Peyer's patch (tissue), 4 donors: ENCODE results near the gene GALNT13. TPM values are rescaled to one million over a fixed set of nuclear protein-coding genes. Genes with fewer than 3 reads are reported as not detected.
"Not testable (repeated sequence)": the region's sequence is repeated elsewhere in the genome, so short reads cannot be mapped to it uniquely, and the experiment has no call there.

Experiments used
- DNase-seq, 3 donors: peaks; one replicate each; pipeline ENCODE4 v3.0.0-alpha.2; 2017 to 2019
- H3K27ac ChIP-seq, 4 donors: fragments of 200-600 bp; sonication (generic); one replicate each; pipeline ENCODE4 v1.5.1; 2016 to 2019
- H3K27me3 ChIP-seq, 2 donors: fragments of 200-600 bp; sonication (generic); one replicate each; pipeline ENCODE4 v1.5.1; 2019
- H3K36me3 ChIP-seq, 3 donors: fragments of 200-600 bp; sonication (generic); one replicate each; pipeline ENCODE4 v1.5.1; 2016 to 2019
- H3K4me1 ChIP-seq, 4 donors: fragments of 200-600 bp; sonication (generic); one replicate each; pipeline ENCODE4 v1.5.1; 2016 to 2019
- H3K4me3 ChIP-seq, 4 donors: fragments of 200-600 bp; sonication (generic); 1 replicate in 3 of 4; 2 replicates in 1 of 4; pipeline ENCODE4 v1.5.1; 2016 to 2019; ENCODE audit warnings: mild to moderate bottlenecking in 1 of 4
- H3K9me3 ChIP-seq, 4 donors: fragments of 200-600 bp; sonication (generic); one replicate each; pipeline ENCODE4 v1.5.1; 2016 to 2019; ENCODE audit warnings: mild to moderate bottlenecking in 1 of 4
- CTCF ChIP-seq, 6 experiments: fragments of 450-650 bp in 4 of 6; fragments of 200-600 bp in 2 of 6; sonication (generic) in 1 of 6; IDR thresholded peaks; one replicate each; pipeline ENCODE4 v1.5.1; 2017 to 2019; ENCODE audit warnings: antibody characterized with exemption in 6 of 6, mild to moderate bottlenecking in 3 of 6, moderate library complexity in 1 of 6
- POLR2A ChIP-seq, 2 donors: fragments of 450-650 bp; IDR thresholded peaks; one replicate each; pipeline ENCODE4 v1.5.1; 2017; ENCODE audit warnings: antibody characterized with exemption in 2 of 2, mild to moderate bottlenecking in 2 of 2, moderate library complexity in 2 of 2
- total RNA-seq, 4 donors: library from RNA; depleted of rRNA; stranded (reverse); fragments of >200 nt; gene quantifications; one replicate each; pipeline ENCODE4 v1.1.0, GENCODE V29; 2016

The GALNT13 gene
- total RNA-seq, 4 donors from 2014 or later: 1.6 to 2.7 (median 2.0) TPM

- H3K4me3 ChIP-seq: no peak overlapping the region
- no peaks in the 10 kb centered on the region for H3K4me1 ChIP-seq
- H3K27me3 ChIP-seq: no peaks in the 10 kb centered on the region
- H3K36me3 ChIP-seq: no peaks in the 10 kb centered on the region
- H3K27ac ChIP-seq: no peak overlapping the region
- H3K9me3 ChIP-seq: no peaks in the 10 kb centered on the region
- no peak for DNase-seq
- no peak for TF ChIP-seq CTCF (IDR thresholded peaks at IDR 0.05)
- TF ChIP-seq POLR2A (IDR thresholded peaks at IDR 0.05): no peak
These were observed 594.5 kb downstream of the GALNT13 start for GRCh38 chr2:154466226-154466625.

- H3K4me1 ChIP-seq: no peaks in the 10 kb centered on the region
- H3K27ac ChIP-seq: no peak overlapping the region
- TF ChIP-seq CTCF (IDR thresholded peaks at IDR 0.05) (no peak), POLR2A (IDR thresholded peaks at IDR 0.05) (no peak)
- no peak for DNase-seq
- no peaks in the 10 kb centered on the region for H3K27me3 ChIP-seq
- no peak overlapping the region for H3K4me3 ChIP-seq
- no peaks in the 10 kb centered on the region for H3K9me3 ChIP-seq
- no peaks in the 10 kb centered on the region for H3K36me3 ChIP-seq
These were observed 598.7 kb downstream of the GALNT13 start for GRCh38 chr2:154470376-154470775.

GRCh38 chr2:154471492-154471891 is 599.8 kb downstream of the GALNT13 start:
- H3K9me3 ChIP-seq, DNase-seq, H3K4me1 ChIP-seq, H3K27ac ChIP-seq, H3K27me3 ChIP-seq, H3K36me3 ChIP-seq, H3K4me3 ChIP-seq: not testable (repeated sequence)

GRCh38 chr2:154477319-154477718 is 605.6 kb downstream of the GALNT13 start:
- no peak for TF ChIP-seq POLR2A (IDR thresholded peaks at IDR 0.05)
- no peak for TF ChIP-seq CTCF (IDR thresholded peaks at IDR 0.05)

GRCh38 chr2:154480521-154480920 is 608.8 kb downstream of the GALNT13 start:
- no peaks in the 10 kb centered on the region for H3K36me3 ChIP-seq
- DNase-seq: no peak
- TF ChIP-seq POLR2A (IDR thresholded peaks at IDR 0.05) (no peak), CTCF (IDR thresholded peaks at IDR 0.05) (no peak)

More at GRCh38 chr2:154477319-154477718, 605.6 kb downstream of the GALNT13 start:
- Histone ChIP-seq H3K27ac (no peak overlapping the region), H3K27me3 (no peaks in the 10 kb centered on the region), H3K4me1 (peaks cover 0 to 10% (median 0%) of the 10 kb centered on the region in 4 donors), H3K9me3 (no peaks in the 10 kb centered on the region), H3K4me3 (no peak overlapping the region), H3K36me3 (no peaks in the 10 kb centered on the region)
- no peak for DNase-seq

GRCh38 chr2:154481336-154481735 is 609.6 kb downstream of the GALNT13 start:
- H3K4me1 ChIP-seq: peaks cover 0 to 10% (median 0%) of the 10 kb centered on the region in 4 donors
- H3K4me3 ChIP-seq: no peak overlapping the region
- no peaks in the 10 kb centered on the region for H3K9me3 ChIP-seq
- no peaks in the 10 kb centered on the region for H3K36me3 ChIP-seq
- DNase-seq: no peak
- H3K27me3 ChIP-seq: no peaks in the 10 kb centered on the region
- TF ChIP-seq CTCF (IDR thresholded peaks at IDR 0.05): no peak
- no peak for TF ChIP-seq POLR2A (IDR thresholded peaks at IDR 0.05)
- no peak overlapping the region for H3K27ac ChIP-seq

More at GRCh38 chr2:154480521-154480920, 608.8 kb downstream of the GALNT13 start:
- Histone ChIP-seq H3K4me3 (no peak overlapping the region), H3K27me3 (no peaks in the 10 kb centered on the region), H3K9me3 (no peaks in the 10 kb centered on the region), H3K27ac (no peak overlapping the region), H3K4me1 (peaks cover 0 to 10% (median 0%) of the 10 kb centered on the region in 4 donors)
